Raji (cell line): ENCODE results near the gene CAMKMT.

Experiments
- POLR2A ChIP-seq: IDR thresholded peaks from 2 replicates; pipeline ENCODE4 v1.6.1; 2011; ENCODE audit warnings: low read depth, low read length, control low read depth; ENCODE audit not compliant: insufficient read depth

The CAMKMT gene

GRCh38 chr2:44798139-44798659 lies 436.5 kb downstream of the CAMKMT start:
- TF ChIP-seq POLR2A, result no peak

- TF ChIP-seq POLR2A, result no peak
These were observed 437.4 kb downstream of the CAMKMT start for GRCh38 chr2:44799105-44799504.

- TF ChIP-seq POLR2A, result no peak
These were observed 438.0 kb downstream of the CAMKMT start for GRCh38 chr2:44799754-44800153.

GRCh38 chr2:44801289-44801840 lies 439.6 kb downstream of the CAMKMT start:
- TF ChIP-seq POLR2A, result no peak

GRCh38 chr2:44801841-44802776 lies 440.4 kb downstream of the CAMKMT start:
- TF ChIP-seq POLR2A, result no peak

GRCh38 chr2:44802777-44803424 lies 441.2 kb downstream of the CAMKMT start:
- TF ChIP-seq POLR2A, result no peak

GRCh38 chr2:44804406-44805265 lies 442.9 kb downstream of the CAMKMT start:
- no peak for TF ChIP-seq POLR2A

GRCh38 chr2:44805401-44806235 lies 443.9 kb downstream of the CAMKMT start:
- TF ChIP-seq POLR2A, result no peak

GRCh38 chr2:44807201-44808025 lies 445.7 kb downstream of the CAMKMT start:
- no peak for TF ChIP-seq POLR2A

- TF ChIP-seq POLR2A, result no peak
These were observed 449.3 kb downstream of the CAMKMT start for GRCh38 chr2:44810892-44811530.

- no peak for TF ChIP-seq POLR2A
These were observed 451.4 kb downstream of the CAMKMT start for GRCh38 chr2:44813165-44813564.

GRCh38 chr2:44813658-44814057 lies 451.9 kb downstream of the CAMKMT start:
- no peak for TF ChIP-seq POLR2A

- TF ChIP-seq POLR2A, result no peak
These were observed 455.5 kb downstream of the CAMKMT start for GRCh38 chr2:44817256-44817655.
